AG09319 (cell line): ENCODE results near the gene FLNB.

Source experiments
- DNase-seq: peaks from one replicate; pipeline ENCODE4 v3.0.0-alpha.2; 2010; ENCODE audit warnings: low read depth; ENCODE audit errors: extremely low read depth
- TF ChIP-seq, protein P1 (sequence below): IDR thresholded peaks from 2 replicates; pipeline ENCODE4 v1.5.1; 2011; ENCODE audit warnings: low read depth, mild to moderate bottlenecking, inconsistent platforms, low read length, moderate library complexity

The FLNB gene

DNA sequence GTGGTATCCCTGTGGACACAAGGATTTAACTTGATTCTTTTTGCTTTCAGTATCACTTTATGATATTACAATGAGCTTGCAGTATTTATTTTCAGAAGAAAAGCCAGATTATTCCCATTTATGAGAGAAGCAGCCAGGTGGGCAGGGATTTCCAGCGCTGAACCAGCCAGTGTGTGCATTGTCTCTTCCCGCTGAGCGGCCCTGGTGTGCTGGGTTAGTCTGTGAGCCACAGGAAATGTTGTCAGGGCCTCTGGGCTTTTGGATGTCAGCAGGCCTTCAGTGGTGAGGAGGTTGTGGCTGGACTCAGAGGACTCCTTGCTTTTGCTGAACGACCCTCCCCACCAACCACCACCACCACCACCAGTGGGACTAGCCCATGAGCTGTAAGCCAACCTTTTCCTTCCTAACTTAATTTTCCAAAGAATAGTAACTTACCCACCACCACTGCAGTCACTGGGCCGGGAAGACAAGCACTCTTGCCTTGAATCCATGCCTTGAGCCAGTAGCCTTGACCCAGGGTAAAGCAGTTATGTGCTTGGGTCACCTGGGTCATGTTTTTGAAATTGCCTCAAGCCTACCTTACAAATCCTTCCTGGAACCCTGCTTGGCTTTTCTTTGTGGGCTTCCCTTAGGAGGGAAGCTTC lies 33.1 kb downstream of the FLNB start:
- TF ChIP-seq, protein P1, sequence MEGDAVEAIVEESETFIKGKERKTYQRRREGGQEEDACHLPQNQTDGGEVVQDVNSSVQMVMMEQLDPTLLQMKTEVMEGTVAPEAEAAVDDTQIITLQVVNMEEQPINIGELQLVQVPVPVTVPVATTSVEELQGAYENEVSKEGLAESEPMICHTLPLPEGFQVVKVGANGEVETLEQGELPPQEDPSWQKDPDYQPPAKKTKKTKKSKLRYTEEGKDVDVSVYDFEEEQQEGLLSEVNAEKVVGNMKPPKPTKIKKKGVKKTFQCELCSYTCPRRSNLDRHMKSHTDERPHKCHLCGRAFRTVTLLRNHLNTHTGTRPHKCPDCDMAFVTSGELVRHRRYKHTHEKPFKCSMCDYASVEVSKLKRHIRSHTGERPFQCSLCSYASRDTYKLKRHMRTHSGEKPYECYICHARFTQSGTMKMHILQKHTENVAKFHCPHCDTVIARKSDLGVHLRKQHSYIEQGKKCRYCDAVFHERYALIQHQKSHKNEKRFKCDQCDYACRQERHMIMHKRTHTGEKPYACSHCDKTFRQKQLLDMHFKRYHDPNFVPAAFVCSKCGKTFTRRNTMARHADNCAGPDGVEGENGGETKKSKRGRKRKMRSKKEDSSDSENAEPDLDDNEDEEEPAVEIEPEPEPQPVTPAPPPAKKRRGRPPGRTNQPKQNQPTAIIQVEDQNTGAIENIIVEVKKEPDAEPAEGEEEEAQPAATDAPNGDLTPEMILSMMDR = no peak

DNA sequence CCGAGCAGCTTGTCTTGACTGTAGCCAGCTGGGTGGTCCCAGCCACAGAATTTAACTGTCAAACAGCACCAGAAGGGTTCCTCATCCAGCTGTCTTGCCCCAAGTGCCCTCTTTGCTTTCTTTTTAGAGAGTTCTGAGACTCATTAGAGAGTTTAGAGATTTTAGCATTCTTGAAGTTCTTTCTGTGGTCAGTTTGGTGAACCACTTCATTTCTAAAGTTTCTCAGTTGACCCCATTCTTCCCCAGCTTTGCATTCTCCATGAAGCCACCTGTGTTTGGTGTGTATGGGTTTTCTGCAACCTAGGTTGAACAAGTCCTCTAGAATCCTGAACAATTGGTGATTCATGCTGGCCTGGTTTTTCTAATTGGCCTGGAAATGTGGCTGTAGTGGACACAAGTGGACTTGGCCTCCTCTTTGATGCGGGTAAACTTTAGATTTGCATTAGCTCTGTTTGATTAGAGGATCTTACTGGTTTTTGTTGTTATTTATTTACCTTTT lies 33.7 kb downstream of the FLNB start:
- TF ChIP-seq, protein P1 = no peak
- DNase-seq = no peak

More for the DNA sequence above, 33.1 kb downstream of the FLNB start:
- DNase-seq = no peak

DNA sequence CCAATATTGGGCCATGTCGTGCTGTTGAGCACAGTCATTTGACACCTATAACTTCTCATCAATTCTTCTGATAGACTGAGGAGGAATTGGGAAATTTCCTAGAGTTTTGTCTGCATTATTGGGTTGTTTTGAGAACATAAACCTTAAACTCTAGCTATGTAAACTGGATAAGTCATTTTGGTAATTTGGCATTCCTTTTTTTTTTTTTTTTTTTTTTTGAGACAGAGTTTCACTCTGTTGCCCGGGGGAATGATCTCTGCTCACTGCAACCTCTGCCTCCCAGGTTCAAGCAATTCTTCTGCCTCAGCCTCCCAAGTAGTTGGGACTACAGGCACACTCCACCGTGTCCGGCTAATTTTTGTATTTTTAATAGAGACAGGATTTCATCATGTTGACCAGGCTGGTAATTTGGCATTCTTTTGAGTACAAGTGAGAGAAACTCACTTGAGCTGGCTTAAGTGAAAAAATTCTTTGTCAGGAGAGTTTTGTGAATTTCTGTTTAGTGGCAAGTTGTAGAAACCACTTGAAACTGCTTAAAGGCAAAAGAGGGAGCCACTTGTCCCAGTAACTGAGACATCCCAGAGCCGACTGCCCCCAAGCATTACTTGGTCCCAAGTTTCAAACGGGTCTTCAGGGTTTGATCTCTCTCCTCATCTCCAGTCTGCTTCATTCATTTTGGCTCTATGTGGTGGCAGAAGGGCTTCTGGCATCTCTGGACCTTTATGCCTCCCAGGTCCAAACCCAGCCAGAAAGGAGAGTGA lies 34.9 kb downstream of the FLNB start:
- TF ChIP-seq, protein P1 = no peak
- DNase-seq = no peak

DNA sequence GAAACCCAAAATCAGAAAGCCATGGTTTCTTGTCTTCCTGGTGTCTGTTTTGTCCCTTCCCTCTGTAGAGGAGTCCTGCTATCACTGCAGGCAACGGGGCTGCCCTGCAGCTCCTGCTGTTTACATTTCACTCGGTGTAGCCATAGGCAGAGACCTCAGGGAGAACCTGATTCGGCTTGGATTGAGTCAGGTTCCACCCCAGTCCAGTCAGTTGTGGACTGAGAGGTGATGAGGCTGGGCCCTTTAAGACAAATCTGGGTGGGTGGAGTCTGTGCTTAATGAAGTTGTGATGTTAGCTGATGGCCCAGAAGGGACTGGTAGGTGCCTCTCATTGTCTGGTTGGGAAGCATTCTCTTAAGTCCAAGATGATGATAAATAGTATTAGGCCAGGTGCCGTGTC lies 35.7 kb downstream of the FLNB start:
- no peak for DNase-seq
- TF ChIP-seq, protein P1 = no peak

DNA sequence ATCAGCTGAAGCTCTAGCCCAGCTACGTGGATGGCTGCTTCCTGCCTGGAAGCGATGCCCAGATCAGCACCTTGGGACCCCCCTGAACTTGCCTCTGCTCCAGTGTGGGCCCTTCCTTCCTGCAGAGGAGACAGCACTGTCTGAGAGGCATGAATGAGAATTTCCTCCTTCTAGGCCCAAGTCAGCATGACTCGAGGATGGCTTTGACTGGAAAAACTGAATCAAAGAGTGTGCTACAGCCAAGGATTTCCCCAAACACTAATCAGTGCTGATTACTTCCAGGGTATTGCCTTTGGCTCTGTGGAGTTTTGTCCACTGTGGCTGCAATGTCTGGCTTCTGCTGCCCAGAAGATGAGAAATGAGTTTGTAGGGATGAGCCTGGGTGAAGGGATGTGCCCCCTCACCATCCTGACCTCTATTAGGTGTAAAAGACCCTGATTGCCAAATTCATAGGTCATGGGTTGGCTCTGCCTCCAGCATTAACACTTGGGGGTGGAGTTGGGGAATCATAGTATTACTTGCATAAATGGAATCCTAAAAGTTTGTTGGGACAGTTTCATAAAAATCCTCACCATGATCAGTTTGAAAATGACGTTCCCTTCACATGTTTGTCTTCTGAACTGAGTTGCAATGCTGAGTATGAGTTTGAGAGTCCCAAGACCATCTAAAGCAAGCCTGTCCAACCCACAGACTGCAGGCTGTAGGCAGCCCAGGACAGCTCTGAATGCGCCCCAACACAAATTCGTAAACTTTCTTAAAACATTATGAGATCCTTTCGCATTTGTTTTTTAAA lies 36.7 kb downstream of the FLNB start:
- TF ChIP-seq, protein P1 = no peak
- no peak for DNase-seq

DNA sequence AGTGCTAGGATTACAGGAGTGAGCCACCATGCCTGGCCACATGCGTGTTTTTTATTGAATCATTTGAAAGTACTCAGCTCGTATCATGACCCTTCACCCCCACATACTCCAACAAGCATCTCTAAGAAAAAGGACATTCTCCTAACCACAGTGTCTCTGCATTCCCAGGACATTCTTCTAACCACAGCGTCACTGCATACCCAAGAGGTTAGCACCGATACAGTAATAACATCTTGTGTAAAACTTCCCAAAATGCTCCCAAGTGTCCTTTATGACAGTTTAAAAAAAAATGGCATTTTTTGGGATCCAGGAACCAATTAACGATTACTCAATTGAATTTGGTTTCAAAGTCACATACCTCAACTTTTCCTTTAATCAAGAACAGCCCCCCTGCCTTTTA lies 39.6 kb downstream of the FLNB start:
- peak; percentile 78 for DNase-seq

More for the DNA sequence above, 39.6 kb downstream of the FLNB start:
- TF ChIP-seq, protein P1 = no peak
